BLaER1 treated with 17β-estradiol and CSF1 and Interleukin-3, amounts not matched to agents 10 nM and 100 nM (cell line): Measurements from ENCODE around the gene NAA38.

Source experiments
- H3K27ac ChIP-seq, 11 experiments: shearing (Covaris generic); formaldehyde crosslinking; 2 replicates each; pipeline ENCODE4 v1.8.1; 2022
- H3K27me3 ChIP-seq, 11 experiments: shearing (Covaris generic); formaldehyde crosslinking; 2 replicates each; pipeline ENCODE4 v1.8.1; 2022
- H3K36me3 ChIP-seq, 11 experiments: shearing (Covaris generic); formaldehyde crosslinking; 2 replicates each; pipeline ENCODE4 v1.8.1; 2022
- H3K4me1 ChIP-seq, 10 experiments: shearing (Covaris generic); formaldehyde crosslinking; 2 replicates each; pipeline ENCODE4 v1.8.1; 2022
- H3K4me2 ChIP-seq, 11 experiments: shearing (Covaris generic); formaldehyde crosslinking; 2 replicates each; pipeline ENCODE4 v1.8.1; 2022
- H3K4me3 ChIP-seq, 10 experiments: shearing (Covaris generic); formaldehyde crosslinking; 2 replicates each; pipeline ENCODE4 v1.8.1; 2022
- H3K9ac ChIP-seq, 11 experiments: shearing (Covaris generic); formaldehyde crosslinking; 2 replicates each; pipeline ENCODE4 v1.8.1; 2022
- H3K9me3 ChIP-seq, 11 experiments: shearing (Covaris generic); formaldehyde crosslinking; replicated peaks in 1 of 11; 2 replicates each; pipeline ENCODE4 v1.8.1; 2022
- H4K20me1 ChIP-seq, 11 experiments: shearing (Covaris generic); formaldehyde crosslinking; 2 replicates each; pipeline ENCODE4 v1.8.1; 2022
- Cebpa-rat ChIP-seq, 11 experiments: shearing (Covaris generic); IDR thresholded peaks; 2 replicates each; pipeline ENCODE4 v1.8.1; 2022

Gene NAA38

GRCh38 chr17:7807206-7807605 is 50.2 kb downstream of the NAA38 start:
- no peak overlapping the region for H3K9ac ChIP-seq
- H3K9me3 ChIP-seq: no peaks in the 10 kb centered on the region
- no peak overlapping the region for H3K27ac ChIP-seq
- H3K36me3 ChIP-seq: no peaks in the 10 kb centered on the region
- no peak for TF ChIP-seq Cebpa-rat (IDR thresholded peaks at IDR 0.05)
- H3K4me1 ChIP-seq: peaks cover 11 to 44% (median 27%) of the 10 kb centered on the region in 10 experiments
- H4K20me1 ChIP-seq: no peaks in the 10 kb centered on the region
- H3K4me3 ChIP-seq: no peak overlapping the region
- H3K4me2 ChIP-seq: peak overlapping the region in 4 of 11 experiments; percentile 17 to 27 (median 26); a peak in 5 of 22 replicates
- no peaks in the 10 kb centered on the region for H3K27me3 ChIP-seq
